GM08714 (cell line): ENCODE results near the gene CACYBP.

Experiments
- H3K4me3 ChIP-seq: fragments of 200-500 bp; sonication (Bioruptor generic); 2 replicates; pipeline ENCODE4 v1.5.1; 2014; ENCODE audit warnings: mild to moderate bottlenecking, low read length, inconsistent platforms
- ZNF274 ChIP-seq: IDR thresholded peaks from 2 replicates; pipeline ENCODE4 v1.6.1; 2012; ENCODE audit warnings: mild to moderate bottlenecking, low read depth, low read length

Gene CACYBP

DNA sequence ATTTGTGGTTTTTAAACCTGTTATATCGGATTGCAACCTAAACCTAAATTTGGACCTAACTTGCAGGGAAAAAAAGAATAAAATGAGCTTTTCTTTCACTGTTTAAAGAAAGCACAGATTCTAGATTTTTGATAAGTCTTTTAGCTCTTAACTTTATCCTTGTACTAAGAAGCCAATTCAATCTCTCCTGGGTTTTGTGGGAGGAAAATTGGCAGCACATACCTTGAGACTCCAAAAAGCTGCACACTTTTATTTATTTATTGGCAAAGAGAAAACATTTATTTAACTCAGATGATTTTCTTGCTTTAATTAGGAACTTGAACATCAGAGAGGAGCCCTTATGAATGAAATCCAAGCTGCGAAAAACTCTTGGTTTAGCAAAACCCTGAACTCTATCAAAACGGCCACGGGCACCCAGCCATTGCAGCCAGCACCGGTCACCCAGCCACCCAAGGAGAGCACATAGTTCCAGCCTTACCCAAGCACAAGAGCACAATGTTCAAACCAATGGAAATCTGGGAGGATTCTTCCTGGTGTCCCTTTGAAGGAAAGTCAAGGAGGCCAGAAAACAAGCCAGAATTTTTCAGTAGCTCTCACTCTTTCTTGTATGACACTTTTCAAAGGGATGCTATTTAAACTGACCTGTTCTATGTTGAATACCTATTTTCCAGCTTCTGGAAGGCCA is 10.1 kb upstream of the CACYBP start:
- H3K4me3 ChIP-seq: no peak overlapping the region; the same call in 1 of the 2 replicates
- no peak for TF ChIP-seq ZNF274

DNA sequence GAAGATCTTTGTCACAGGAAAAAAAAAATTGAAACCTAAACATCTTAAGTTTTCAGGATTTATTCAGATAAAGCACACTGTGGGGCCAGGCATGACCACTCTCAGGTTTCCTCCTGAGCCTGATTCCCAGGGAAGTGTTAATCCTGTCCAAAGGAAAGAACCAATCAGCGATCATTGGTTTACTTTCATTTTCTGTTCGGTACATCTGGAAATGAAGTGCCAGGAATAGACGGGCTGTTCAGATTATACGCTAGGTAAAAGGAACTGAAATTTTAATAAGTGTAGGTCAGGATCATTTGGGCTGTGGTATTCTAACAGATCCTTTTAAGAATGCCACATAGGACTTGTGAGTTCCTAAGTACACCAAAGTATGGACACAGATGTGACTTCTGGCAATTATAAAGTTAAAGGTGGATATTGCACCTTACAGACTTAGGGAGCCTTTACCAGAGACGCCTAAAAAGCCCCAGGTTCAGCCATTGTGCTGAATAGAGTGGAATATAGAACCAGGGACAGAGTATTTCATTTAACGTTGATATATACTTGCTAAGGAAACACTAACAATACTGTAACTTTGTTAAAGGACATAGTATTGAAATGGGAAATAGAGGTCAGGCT is 9.3 kb upstream of the CACYBP start:
- TF ChIP-seq ZNF274: no peak
- peak overlapping the region; percentile 58 for H3K4me3 ChIP-seq

DNA sequence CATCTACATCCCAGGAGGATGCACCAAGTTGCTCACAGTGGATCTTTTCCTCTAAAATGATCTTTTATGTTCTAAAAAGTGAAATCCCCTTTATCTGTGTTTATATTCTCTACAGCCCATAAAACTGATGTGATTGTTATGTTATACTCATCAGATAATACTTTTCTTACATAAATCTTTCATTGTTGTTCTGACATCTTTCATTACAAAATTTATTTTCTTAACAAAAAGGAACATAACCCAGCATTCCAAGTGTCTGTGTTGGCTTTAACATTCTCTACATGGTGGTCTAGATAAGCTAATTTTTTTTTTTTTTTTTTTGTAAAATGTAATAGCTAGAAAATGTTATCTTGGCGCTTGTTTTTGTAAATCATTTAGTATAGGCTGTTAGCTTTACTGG is 8.3 kb upstream of the CACYBP start:
- no peak overlapping the region for H3K4me3 ChIP-seq
- no peak for TF ChIP-seq ZNF274

DNA sequence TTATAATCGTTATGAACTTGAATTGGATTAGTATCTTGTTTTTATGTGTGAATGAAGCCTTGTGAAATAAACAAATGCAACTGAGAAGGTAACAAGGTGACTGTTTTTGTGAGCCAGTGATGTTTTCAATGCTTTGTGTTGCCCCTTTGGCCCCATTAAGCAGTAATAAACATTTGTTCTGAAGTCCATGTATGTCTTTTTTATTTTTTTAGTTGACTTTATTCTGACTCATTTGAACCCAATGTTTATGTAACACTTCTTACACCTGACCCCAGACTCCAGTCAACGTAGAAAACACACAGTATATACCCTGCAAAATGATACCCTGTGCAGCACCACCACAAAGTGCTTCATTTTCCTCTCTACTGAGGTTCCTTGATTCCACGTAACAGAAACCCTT is 4.6 kb upstream of the CACYBP start:
- H3K4me3 ChIP-seq: no peak overlapping the region
- no peak for TF ChIP-seq ZNF274

DNA sequence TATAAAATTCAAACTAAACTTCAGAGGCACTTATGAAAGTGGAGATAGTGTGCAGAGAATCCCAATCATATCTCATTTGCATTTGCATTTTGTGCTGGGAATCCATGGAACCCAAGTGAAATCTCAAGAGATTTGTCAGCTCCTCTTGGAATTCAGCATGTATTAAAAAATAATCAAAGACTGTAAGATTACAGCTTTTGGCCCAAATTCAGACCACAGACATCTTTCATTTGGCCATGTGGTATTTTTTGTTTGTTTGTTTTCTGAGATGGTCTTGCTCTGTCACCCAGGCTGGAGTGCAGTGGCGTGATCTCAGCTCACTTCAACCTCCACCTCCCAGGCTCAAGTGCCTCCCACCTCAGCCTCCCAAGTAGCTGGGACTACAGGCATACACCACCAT is 3.8 kb upstream of the CACYBP start:
- H3K4me3 ChIP-seq: no peak overlapping the region
- TF ChIP-seq ZNF274: no peak

DNA sequence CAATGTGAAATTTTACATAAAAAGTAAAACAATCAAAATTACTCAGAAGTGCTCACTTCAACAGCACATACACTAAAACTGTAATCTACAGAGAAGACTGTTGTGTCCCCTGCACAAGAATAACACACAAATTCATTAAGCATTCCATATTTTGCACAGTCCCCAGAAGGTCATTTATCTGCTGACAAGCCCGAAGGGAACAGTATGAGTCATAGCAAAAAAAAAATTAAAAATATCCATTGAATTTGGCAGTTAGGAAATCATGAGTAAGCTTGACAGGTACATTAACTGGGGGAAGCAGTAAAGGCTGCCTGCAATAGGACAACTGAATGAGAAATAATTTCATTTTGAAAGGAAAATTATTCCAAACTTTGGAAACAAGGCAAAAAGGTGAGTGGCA is 3.3 kb upstream of the CACYBP start:
- no peak overlapping the region for H3K4me3 ChIP-seq
- no peak for TF ChIP-seq ZNF274

DNA sequence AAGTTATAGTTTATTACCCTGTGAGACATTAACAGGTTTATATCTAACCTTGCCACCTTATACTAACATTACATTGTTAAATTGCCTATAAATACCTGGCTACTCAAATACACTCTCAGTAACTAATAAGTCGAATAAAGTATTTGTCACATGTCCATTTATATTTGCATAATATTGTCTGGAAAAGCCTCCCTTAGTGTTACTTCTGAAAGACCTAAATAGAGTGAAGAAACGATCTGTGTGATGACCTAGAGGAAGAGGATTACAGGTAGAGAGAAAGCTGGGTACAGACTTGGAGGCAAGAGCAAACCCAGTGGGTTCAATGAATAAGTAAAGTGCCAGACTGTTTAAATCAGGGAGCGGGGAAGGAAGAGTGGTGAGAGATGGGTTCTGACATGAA is 2.7 kb upstream of the CACYBP start:
- no peak for TF ChIP-seq ZNF274

DNA sequence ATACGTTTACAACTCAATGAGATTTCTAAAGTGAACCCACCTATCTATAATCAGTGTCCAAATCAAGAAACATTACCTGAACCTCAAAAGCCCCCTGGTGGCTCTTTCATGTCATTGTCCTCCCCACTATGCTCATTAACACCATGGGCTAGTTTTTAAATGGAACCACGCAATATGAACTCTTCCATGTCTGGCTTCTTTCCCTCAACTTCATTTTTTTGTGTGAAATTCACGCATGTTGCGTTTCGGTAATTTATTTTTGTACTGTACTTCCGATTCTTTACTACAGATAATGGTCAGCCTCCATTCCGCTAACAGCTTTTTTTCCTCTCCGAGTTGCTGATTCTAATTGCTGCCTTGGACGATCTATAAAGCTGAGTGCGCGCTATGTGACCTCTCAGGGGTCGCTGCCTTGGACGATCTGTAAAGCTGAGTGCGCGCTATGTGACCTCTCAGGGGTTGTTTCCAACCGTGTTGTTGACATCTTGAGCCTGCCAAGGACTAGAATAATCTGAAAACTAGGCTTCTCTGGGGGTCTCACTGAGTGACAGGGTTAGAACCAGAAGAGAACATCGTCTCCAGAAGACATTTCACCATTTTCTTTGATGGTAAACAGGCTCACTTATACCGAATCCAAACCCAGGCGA is 1.1 kb upstream of the CACYBP start:
- peak overlapping the region; percentile 83 for H3K4me3 ChIP-seq
- TF ChIP-seq ZNF274: no peak

More for the DNA sequence above, 2.7 kb upstream of the CACYBP start:
- H3K4me3 ChIP-seq: no peak overlapping the region

DNA sequence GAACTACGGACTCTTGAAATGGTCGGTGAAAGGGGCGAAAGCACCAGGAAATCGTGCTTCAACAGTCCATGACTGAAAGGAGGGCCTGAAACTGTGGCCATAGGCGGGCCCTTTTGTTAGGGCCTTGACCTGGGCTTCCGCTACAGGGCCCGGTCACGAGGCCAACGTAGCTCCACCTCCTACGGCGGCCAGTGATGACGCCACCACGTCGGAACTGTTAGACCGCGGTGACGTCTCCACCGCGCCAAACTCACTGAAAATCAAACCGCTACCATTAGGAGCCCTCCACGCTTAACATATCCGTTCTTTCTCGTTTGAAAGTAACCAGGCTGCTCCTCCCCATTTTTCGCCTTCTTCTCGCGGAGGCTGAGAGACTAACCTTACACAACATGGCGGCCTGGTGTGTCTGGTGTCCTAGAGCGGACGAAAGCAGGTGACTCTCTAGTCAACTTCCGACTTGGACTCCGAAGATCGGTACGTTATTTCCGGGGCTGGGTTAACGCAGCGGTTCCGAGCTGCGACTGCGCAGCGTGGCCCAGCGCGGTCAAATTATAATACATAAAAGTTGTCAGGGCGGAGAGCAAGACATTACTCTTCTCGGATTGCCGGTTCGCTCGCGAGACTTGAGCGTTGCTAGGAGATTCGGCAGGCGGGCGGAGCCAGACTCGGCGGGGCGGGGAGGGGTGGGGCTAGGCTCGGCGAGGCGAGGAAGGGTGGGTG is 371 bp upstream of the CACYBP start:
- peak overlapping the region; percentile 94 for H3K4me3 ChIP-seq
- no peak for TF ChIP-seq ZNF274

DNA sequence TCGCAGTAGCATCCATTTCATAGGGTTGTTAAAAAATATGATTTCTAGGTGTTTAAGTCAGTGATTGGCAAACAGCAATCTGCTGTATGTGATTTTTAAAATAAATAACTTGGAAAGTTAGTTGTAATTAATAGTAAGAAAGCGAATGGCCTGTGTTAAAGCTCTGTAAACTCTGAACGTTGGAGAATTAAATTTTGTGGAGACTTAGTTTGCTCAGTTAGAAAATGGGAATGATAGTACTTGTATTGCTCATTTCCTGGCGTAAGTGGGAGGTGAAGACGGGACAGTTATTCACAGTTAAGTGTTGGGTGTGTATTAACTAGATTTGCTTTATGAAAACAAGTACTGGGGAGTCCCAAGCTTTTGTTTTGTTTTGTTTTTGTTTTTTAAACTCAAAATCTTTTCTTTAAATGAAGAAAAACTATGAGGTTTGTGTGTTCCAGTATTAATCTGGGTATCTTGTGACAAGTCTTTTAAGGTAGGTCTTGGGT is 995 bp downstream of the CACYBP start:
- TF ChIP-seq ZNF274: no peak
- peak overlapping the region; percentile 94 for H3K4me3 ChIP-seq

DNA sequence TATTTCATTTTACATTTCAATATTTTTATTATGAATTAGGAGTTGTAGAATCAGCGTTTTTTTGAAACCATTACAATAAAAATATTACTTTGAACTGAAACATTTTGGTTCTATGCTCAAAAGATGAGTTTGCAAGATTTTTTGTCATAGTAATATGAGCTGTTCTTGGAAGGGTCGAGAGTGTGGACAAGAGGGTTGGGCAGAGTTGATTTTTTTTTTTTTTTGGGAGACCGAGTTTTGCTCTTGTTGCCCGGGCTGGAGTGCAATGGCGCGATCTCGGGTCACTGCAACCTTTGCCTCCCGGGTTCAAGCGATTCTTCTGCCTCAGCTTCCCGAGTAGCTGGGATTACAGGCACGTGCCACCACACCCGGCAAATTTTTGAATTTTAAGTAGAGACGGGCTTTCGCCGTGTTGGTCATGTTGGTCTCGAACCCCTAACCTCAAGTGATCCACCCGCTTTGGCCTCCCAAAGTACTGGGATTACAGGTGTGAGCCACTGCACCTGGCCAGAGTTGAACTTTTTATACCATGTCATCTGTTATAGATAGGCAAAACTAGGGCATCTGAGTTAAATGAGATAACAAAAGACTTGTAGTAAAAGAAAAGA is 3.3 kb downstream of the CACYBP start:
- no peak overlapping the region for H3K4me3 ChIP-seq
- TF ChIP-seq ZNF274: no peak

DNA sequence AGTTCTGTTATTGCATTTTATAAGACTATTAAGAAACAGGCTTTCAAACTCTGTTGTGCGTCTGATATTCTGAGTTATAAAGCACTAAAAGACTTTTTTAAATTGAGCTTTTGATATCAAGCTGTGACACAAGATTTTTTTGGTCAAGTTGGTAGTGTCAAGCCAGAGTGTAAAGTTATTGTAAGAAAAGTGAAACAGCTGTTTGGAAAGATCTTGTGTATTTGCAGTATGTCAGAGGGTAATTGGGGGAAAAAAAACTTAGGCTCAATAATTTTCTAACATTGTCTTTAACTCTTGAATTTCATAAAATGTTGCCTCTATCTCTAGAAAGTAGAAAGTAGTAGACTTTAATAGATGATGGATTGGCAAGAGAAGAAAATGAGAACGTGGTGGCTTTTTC is 3.8 kb downstream of the CACYBP start:
- no peak overlapping the region for H3K4me3 ChIP-seq
- no peak for TF ChIP-seq ZNF274

DNA sequence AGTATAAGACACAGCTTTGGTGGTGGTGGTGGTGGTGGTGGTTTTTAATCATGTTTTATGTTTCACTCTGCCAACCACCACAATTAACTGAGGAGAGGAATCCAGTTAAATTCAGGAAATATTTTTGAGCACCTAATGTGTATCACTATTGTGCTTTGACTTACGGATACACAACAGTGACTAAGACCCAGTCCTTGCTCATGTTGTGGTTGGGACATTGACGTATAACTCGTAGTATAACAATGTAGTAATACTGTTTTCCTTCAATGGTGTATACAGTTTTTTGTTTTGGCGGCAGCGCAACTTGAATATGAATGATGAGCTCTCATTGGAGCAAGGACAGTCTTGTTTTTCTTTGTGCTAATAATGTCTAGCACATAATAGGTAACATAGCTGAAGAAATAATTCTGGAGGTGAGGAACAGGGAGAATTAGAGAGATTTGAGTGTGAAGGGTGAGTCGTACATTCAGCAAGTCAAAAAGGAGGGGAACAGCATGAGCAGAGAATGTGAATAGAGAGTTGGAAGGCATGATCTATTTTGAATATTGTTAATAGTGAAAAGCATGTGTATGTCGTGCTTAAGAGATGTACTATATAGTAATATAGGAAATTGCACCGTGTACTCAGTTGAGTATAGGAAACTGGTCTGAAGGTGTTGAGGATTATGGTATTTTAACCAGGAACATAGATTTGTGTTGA is 5.5 kb downstream of the CACYBP start:
- TF ChIP-seq ZNF274: no peak
- H3K4me3 ChIP-seq: no peak overlapping the region
